NCI-H128 (cell line): ENCODE data around the gene MOSMO.
"Not testable (repeated sequence)": the region's sequence is repeated elsewhere in the genome, so short reads cannot be mapped to it uniquely, and the experiment has no call there.

Source experiments
- DNase-seq: peaks from one replicate; lab custom pipeline; 2025; ENCODE audit not compliant: unreplicated experiment; lab: John Stamatoyannopoulos, UW

MOSMO gene

GRCh38 chr16:22043882-22044281 is 36.0 kb downstream of the MOSMO start:
- not testable (repeated sequence) for DNase-seq

- DNase-seq: not testable (repeated sequence)
Observed at GRCh38 chr16:22045888-22046287, 38.0 kb downstream of the MOSMO start.

GRCh38 chr16:22050963-22051362 is 43.1 kb downstream of the MOSMO start:
- no peak for DNase-seq

GRCh38 chr16:22052980-22053379 is 45.1 kb downstream of the MOSMO start:
- DNase-seq: no peak

GRCh38 chr16:22053921-22054341 is 46.0 kb downstream of the MOSMO start:
- DNase-seq: no peak

GRCh38 chr16:22054847-22055590 is 47.1 kb downstream of the MOSMO start:
- no peak for DNase-seq

GRCh38 chr16:22055881-22056280 is 48.0 kb downstream of the MOSMO start:
- no peak for DNase-seq

- no peak for DNase-seq
Observed at GRCh38 chr16:22063888-22064467, 56.1 kb downstream of the MOSMO start.

- no peak for DNase-seq
Observed at GRCh38 chr16:22065252-22065651, 57.3 kb downstream of the MOSMO start.

GRCh38 chr16:22070361-22071330 is 62.7 kb downstream of the MOSMO start:
- DNase-seq: no peak

- DNase-seq: no peak
Observed at GRCh38 chr16:22071331-22071910, 63.5 kb downstream of the MOSMO start.

- no peak for DNase-seq
Observed at GRCh38 chr16:22073350-22073749, 65.4 kb downstream of the MOSMO start.

GRCh38 chr16:22075043-22075757 is 67.3 kb downstream of the MOSMO start:
- no peak for DNase-seq

GRCh38 chr16:22075776-22076175 is 67.9 kb downstream of the MOSMO start:
- no peak for DNase-seq

GRCh38 chr16:22077700-22078313 is 69.9 kb downstream of the MOSMO start:
- no peak for DNase-seq

- no peak for DNase-seq
Observed at GRCh38 chr16:22078656-22079055, 70.7 kb downstream of the MOSMO start.

- no peak for DNase-seq
Observed at GRCh38 chr16:22081050-22081449, 73.1 kb downstream of the MOSMO start.

GRCh38 chr16:22086440-22086839 is 78.5 kb downstream of the MOSMO start:
- no peak for DNase-seq

GRCh38 chr16:22088642-22089041 is 80.7 kb downstream of the MOSMO start:
- DNase-seq: no peak

GRCh38 chr16:22089910-22090309 is 82.0 kb downstream of the MOSMO start:
- no peak for DNase-seq
